Measurements from ENCODE around the gene WDR49. TPM values are rescaled to one million over a fixed set of nuclear protein-coding genes. Genes with fewer than 3 reads are reported as not detected.

The WDR49 gene
- total and polyA plus RNA-seq, 2 donors (not counting 1 experiment from before 2014, with no cell fraction given) = 0.88 to 1.4 TPM

DNA sequence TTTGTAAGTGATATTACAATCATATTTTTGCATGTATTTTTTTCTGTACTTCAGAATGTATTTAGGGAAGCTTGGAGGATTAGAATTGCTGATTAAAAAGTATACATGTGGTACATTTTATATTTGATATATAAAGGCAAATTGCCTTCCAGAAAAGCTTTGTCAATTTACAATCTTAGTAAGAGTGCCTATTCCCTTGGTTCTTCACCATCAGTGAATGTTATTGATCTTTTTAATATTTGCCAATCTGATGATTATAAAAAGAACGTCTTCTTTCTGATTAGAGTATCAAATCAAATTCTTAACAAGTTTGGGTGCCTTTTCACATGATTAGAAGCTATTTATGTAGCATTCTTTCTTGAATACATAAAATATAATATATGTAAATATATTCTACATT is 9.1 kb downstream of the WDR49 start:
- Histone ChIP-seq H4K20me1 (ENCODE audit: control insufficient read depth, insufficient read depth, low read length, poor library complexity, severe bottlenecking) (no peaks in the 10 kb centered on the region), H2AFZ (ENCODE audit: insufficient read depth, low read depth, low read length, poor library complexity, severe bottlenecking) (no peak overlapping the region), H3K27me3 (replicated peaks in 1 of 4; ENCODE audit: control extremely low read depth in 1 of 4, control insufficient read depth in 3 of 4, insufficient read depth in 4 of 4, low read length in 3 of 4) (no peaks in the 10 kb centered on the region), H3K79me2 (ENCODE audit: control insufficient read depth, insufficient read depth, low read length) (no peaks in the 10 kb centered on the region), H3K4me3 (ENCODE audit: control extremely low read depth in 1 of 5, extremely low read depth in 1 of 5, insufficient read depth in 1 of 5, low read depth in 2 of 5, low read length in 4 of 5) (no peak overlapping the region), H3K9ac (ENCODE audit: low read length) (no peak overlapping the region), H3K4me1 (ENCODE audit: control insufficient read depth in 2 of 2, insufficient read depth in 2 of 2, low read length in 2 of 2) (no peaks in the 10 kb centered on the region), H3K4me2 (replicated peaks; ENCODE audit: low read depth, low read length, poor library complexity, severe bottlenecking) (no peak overlapping the region), H3K9me3 (ENCODE audit: control extremely low read depth in 1 of 3, control insufficient read depth in 2 of 3, insufficient read depth in 1 of 3, low read length in 2 of 3) (peaks cover 0 to 9% (median 4%) of the 10 kb centered on the region in 3 donors), H3K27ac (ENCODE audit: low read length in 2 of 2) (no peak overlapping the region), H3K36me3 (replicated peaks in 1 of 2; ENCODE audit: control extremely low read depth in 1 of 2, control insufficient read depth in 1 of 2, extremely low read depth in 1 of 2, insufficient read depth in 2 of 2, low read length in 1 of 2) (no peaks in the 10 kb centered on the region)
- peaks cover 7% of the 10 kb centered on the region for H3K9me3 Mint-ChIP-seq (ENCODE audit: insufficient read depth)
- no peak overlapping the region for H3K27ac Mint-ChIP-seq
- intact Hi-C loops (cut with micrococcal nuclease) = no loop called here
- ChIA-PET CTCF (interaction anchor here (1.1 kb wide), 1 partner anchor 10 kb away, joined by 4 read pairs; no protein-coding TSS in a partner anchor), POLR2A (no interaction called here)
- no peaks in the 10 kb centered on the region for H3K4me1 Mint-ChIP-seq
- WGBS (ENCODE audit: insufficient coverage) = no CpG with 5 or more reads among the region's 1 CpG
- no peak overlapping the region for H3K4me3 Mint-ChIP-seq
- DNase-seq (no peak), ATAC-seq (ENCODE audit: low read depth) (no peak)
- peaks cover 7% of the 10 kb centered on the region for H3K27me3 Mint-ChIP-seq
- no peak for TF ChIP-seq EZH2 (IDR thresholded peaks at IDR 0.05; ENCODE audit: borderline replicate concordance, insufficient read depth, low read depth, low read length, poor library complexity, severe bottlenecking)
- TF ChIP-seq, protein P1, sequence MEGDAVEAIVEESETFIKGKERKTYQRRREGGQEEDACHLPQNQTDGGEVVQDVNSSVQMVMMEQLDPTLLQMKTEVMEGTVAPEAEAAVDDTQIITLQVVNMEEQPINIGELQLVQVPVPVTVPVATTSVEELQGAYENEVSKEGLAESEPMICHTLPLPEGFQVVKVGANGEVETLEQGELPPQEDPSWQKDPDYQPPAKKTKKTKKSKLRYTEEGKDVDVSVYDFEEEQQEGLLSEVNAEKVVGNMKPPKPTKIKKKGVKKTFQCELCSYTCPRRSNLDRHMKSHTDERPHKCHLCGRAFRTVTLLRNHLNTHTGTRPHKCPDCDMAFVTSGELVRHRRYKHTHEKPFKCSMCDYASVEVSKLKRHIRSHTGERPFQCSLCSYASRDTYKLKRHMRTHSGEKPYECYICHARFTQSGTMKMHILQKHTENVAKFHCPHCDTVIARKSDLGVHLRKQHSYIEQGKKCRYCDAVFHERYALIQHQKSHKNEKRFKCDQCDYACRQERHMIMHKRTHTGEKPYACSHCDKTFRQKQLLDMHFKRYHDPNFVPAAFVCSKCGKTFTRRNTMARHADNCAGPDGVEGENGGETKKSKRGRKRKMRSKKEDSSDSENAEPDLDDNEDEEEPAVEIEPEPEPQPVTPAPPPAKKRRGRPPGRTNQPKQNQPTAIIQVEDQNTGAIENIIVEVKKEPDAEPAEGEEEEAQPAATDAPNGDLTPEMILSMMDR (IDR thresholded peaks at IDR 0.05) = no peak

DNA sequence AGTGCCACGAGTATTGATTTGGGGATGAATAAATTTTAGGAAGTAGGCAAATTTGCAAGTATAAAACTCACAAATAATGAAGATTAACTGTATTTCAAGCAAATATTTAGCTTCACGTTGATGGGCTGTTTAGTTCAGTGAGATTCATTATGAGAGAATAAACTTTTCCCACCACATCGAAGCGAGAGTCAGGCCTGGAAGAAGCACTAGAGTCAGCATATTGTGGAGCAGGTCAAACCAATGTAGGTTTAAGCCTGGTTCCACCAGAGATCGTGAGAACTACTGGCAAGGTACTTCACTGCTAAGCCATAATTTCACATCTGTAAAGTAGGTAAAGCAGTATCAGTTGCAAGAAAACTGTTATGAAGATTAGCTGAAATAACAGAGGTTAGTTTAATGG is 22.3 kb downstream of the WDR49 start:
- no peaks in the 10 kb centered on the region for H3K9me3 Mint-ChIP-seq (ENCODE audit: insufficient read depth)
- H3K27me3 Mint-ChIP-seq = no peaks in the 10 kb centered on the region

More for the DNA sequence above, 22.3 kb downstream of the WDR49 start:
- Histone ChIP-seq H3K27ac (ENCODE audit: low read length in 2 of 2) (no peak overlapping the region), H3K27me3 (replicated peaks in 1 of 4; ENCODE audit: control extremely low read depth in 1 of 4, control insufficient read depth in 3 of 4, insufficient read depth in 4 of 4, low read length in 3 of 4) (no peaks in the 10 kb centered on the region), H3K79me2 (ENCODE audit: control insufficient read depth, insufficient read depth, low read length) (no peaks in the 10 kb centered on the region), H3K4me3 (ENCODE audit: control extremely low read depth in 1 of 5, extremely low read depth in 1 of 5, insufficient read depth in 1 of 5, low read depth in 2 of 5, low read length in 4 of 5) (no peak overlapping the region), H3K9me3 (ENCODE audit: control extremely low read depth in 1 of 3, control insufficient read depth in 2 of 3, insufficient read depth in 1 of 3, low read length in 2 of 3) (peaks cover 0 to 1% (median 0%) of the 10 kb centered on the region in 3 donors), H4K20me1 (ENCODE audit: control insufficient read depth, insufficient read depth, low read length, poor library complexity, severe bottlenecking) (no peaks in the 10 kb centered on the region), H3K4me2 (replicated peaks; ENCODE audit: low read depth, low read length, poor library complexity, severe bottlenecking) (no peak overlapping the region), H2AFZ (ENCODE audit: insufficient read depth, low read depth, low read length, poor library complexity, severe bottlenecking) (no peak overlapping the region), H3K36me3 (replicated peaks in 1 of 2; ENCODE audit: control extremely low read depth in 1 of 2, control insufficient read depth in 1 of 2, extremely low read depth in 1 of 2, insufficient read depth in 2 of 2, low read length in 1 of 2) (no peaks in the 10 kb centered on the region), H3K9ac (ENCODE audit: low read length) (no peak overlapping the region), H3K4me1 (ENCODE audit: control insufficient read depth in 2 of 2, insufficient read depth in 2 of 2, low read length in 2 of 2) (no peaks in the 10 kb centered on the region)
- TF ChIP-seq, protein P1 (IDR thresholded peaks at IDR 0.05) = no peak
- TF ChIP-seq EZH2 (IDR thresholded peaks at IDR 0.05; ENCODE audit: borderline replicate concordance, insufficient read depth, low read depth, low read length, poor library complexity, severe bottlenecking) = no peak
- H3K4me3 Mint-ChIP-seq = no peak overlapping the region
- ChIA-PET CTCF (no interaction called here), POLR2A (no interaction called here)
- WGBS (ENCODE audit: insufficient coverage) = 40% methylated on average over 1 of the region's 5 CpGs
- ATAC-seq (ENCODE audit: low read depth) (no peak), DNase-seq (no peak)
- intact Hi-C loops (cut with micrococcal nuclease) = no loop called here
- H3K27ac Mint-ChIP-seq = no peak overlapping the region
- H3K4me1 Mint-ChIP-seq = no peaks in the 10 kb centered on the region

All from B cell (primary cell).